Hematopoietic multipotent progenitor cell treated with erythropoietin and hydrocortisone succinate and interleukin-3 and kit ligand, for 17 days (in vitro differentiated cells): ENCODE measurements around the gene CD200R1.

Experiments used
- DNase-seq: peaks from one replicate; pipeline ENCODE4 v3.0.0-alpha.2; 2015; ENCODE audit warnings: low spot score

CD200R1 gene

DNA sequence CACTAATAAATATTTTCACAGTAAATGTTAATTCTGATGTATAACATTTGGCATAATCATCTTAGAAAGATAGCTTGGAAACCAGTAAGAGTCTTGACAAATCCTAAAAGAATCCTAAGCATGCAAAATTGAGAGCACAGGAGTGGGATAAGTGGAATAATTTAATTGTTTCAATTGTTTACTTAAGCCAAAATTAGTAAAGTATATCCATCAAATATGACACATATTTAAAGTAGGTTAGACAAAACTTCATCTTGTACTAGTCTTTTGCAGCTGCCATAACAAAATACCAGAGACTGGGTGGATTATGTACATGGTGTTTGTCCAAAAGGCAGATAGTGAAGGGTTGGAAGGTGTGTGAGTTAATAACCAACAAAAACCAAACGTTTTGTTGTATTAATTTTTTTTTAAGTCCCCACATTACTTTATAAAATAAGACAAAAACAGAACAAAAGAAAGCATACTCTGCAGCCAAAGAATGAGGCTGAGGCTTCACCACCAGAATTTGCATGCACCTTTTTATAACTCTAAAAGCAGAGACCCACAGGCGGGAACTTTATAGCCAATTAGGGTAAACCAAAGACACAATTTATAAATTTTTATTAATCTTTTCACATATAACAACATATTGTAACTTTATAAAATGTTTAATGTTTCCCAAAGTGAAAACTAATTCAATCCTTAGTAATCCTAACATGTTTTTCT lies 86.4 kb downstream of the CD200R1 start:
- DNase-seq = no peak

DNA sequence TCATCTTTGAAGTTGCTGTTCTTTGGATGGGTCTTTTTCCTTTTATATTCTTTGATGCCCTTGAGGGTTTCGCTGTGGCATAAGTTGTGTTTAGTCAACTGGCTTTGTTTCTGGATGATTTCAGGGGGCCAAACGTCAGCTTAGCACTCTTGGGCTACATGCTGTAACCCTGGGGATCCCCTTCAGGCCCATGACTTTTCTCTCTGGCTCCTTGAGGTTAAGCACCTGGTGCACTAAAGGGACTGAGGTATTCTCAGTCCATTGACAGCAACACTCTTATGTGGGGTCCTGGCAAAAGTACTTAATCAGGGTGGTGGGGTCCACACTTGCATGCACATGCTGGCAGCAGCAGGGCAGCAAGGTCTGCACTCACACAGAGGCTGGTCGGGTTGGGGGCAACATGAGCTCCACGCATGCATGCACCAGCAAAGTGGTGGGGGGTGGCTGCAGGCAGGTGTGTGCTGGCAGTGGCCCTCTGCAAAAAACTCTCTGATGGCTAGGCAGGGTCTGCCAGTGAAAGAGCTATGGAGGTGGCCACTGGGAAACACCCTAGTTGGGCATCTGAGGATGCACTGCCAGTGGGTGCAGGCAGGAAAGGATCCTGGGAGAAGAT lies 90.1 kb downstream of the CD200R1 start:
- no peak for DNase-seq

DNA sequence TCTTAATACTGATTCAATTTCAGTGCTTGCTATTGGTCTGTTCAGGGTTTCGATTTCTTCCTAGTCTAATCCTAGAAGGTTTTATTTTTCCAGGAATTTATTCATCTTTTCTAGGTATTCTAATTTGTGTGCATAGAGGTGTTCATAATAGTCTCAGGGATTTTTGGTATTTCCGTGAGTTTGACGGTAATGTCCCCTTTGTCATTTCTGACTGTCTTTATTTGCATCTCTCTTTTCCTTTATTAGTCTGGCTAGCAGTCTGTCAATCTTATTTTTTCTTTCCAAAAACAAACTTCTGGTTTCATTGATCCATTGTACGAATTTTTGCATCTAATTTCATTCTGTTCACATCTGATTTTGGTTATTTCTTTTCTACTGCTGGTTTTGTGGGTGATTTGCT lies 93.0 kb downstream of the CD200R1 start:
- DNase-seq = no peak

DNA sequence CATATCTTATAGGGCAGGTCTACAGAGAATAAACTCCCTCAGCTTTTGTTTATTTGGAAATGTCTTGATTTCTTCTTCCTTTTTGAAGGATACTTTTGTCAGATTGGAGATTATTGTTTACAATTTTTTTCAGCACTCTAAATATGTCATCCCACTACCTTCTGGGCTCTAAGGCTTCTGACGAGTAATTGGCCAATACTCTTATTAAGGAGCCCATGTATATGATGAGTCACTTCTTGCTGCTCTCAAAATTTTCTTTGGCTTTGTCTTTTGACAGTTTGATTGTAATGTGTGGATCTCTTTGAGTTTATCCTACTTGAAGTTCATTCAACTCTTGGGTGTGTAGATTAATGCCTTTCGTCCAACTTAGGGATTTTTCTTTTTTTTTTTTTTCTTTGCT lies 99.3 kb downstream of the CD200R1 start:
- no peak for DNase-seq

DNA sequence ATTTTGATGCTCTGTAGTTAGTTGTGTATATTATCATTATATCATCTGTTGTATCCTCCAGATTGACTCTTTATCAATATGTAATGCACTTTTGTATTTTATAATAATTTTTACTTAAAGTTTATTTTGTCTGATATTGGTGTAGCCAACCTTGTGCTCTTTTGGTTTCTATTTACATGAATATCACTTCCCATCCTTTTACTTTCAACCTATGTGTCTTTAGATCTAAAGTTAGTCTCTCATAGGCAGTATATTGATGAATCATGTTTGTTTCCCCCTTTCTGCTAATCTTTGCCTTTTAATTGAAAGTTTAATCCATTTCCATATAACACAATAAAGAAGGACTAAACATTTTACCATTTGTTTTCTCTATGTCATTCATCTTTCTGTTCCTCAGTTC lies 100.2 kb downstream of the CD200R1 start:
- DNase-seq = no peak

DNA sequence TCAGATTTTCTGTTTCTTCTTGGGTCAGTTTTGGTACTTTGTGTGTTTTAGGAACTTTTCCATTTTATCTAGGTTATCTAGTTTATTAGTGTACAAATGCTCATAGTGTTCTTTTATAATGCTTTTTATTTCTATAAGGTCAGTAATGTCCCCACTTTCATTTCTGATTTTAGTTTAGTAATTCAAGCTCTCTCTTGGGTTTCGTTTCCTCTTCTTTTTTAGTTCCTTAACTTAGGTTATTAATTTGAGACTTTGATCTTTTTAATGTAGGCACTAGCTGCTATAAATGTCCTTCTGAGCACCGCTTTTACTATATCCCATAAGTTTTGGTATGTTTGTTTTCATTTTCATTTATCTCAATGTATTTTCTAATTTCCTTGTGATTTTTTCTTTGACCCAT lies 101.3 kb downstream of the CD200R1 start:
- DNase-seq = no peak

DNA sequence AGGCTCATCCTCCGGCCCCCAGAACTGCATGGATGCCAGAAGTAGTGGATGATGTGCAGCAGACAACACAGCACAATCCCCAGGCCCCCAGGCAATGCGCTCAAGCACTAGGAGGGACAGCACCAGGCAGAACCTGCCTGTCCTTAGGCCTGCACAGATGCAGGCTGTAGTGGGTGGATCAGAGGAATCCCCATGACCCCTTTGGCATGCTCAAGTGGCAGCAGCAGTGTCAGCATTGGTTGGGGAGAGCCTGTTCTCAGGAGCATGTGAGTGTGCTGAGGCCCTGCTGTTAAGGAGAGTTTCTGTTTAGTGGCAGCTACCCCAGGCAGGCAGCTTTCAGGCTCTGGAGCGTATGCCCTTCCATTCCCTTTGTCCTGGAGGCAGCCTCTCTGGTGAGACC lies 103.2 kb downstream of the CD200R1 start:
- DNase-seq = no peak
